HEK293 (cell line): ENCODE data around the gene SSB.

Source experiments
- CTCF ChIA-PET: fragments of 350-600 bp; formaldehyde crosslinking; extraction: SDS; loops from one replicate; lab custom pipeline; 2021; ENCODE audit warnings: antibody characterized with exemption; lab: Yijun Ruan, JAX
- POLR2A ChIA-PET: fragments of 300-600 bp; formaldehyde crosslinking; extraction: SDS; loops from one replicate; lab custom pipeline; 2020; ENCODE audit warnings: antibody characterized with exemption, inconsistent platforms; lab: Yijun Ruan, JAX
- H3K27ac ChIP-seq: fragments of 200-500 bp; sonication (Bioruptor generic); 2 replicates; pipeline ENCODE4 v1.5.1; 2014; ENCODE audit warnings: low read depth, low read length, control low read depth, inconsistent platforms; ENCODE audit errors: extremely low read depth
- H3K36me3 ChIP-seq, 2 experiments: fragments of 200-500 bp in 1 of 2; sonication (Bioruptor generic) in 1 of 2; 1 replicate in 1 of 2; 2 replicates in 1 of 2; pipeline ENCODE4 v1.5.1; 2014 to 2017; ENCODE audit warnings: inconsistent platforms in 2 of 2, low read length in 2 of 2; ENCODE audit not compliant: control insufficient read depth in 2 of 2, insufficient read depth in 1 of 2
- H3K4me1 ChIP-seq: fragments of 200-500 bp; sonication (Bioruptor generic); 2 replicates; pipeline ENCODE4 v1.5.1; 2014; ENCODE audit warnings: mild to moderate bottlenecking, low read length, inconsistent platforms; ENCODE audit not compliant: control insufficient read depth, insufficient read depth
- H3K4me3 ChIP-seq: 2 replicates; pipeline ENCODE4 v1.5.1; 2011; ENCODE audit warnings: low read depth, mild to moderate bottlenecking, control low read depth, low read length, moderate library complexity
- H3K9me3 ChIP-seq: fragments of 200-500 bp; sonication (Bioruptor generic); 2 replicates; pipeline ENCODE4 v1.5.1; 2014; ENCODE audit warnings: low read depth, low read length, inconsistent platforms; ENCODE audit not compliant: control insufficient read depth, insufficient read depth
- FEZF1 ChIP-seq: fragments of 450-650 bp; formaldehyde crosslinking; IDR thresholded peaks from 2 replicates; pipeline ENCODE4 v1.5.1; 2016; ENCODE audit warnings: missing biosample characterization, missing genetic modification characterization
- GLIS1 ChIP-seq: fragments of 450-650 bp; formaldehyde crosslinking; IDR thresholded peaks from 2 replicates; pipeline ENCODE4 v1.5.1; 2016; ENCODE audit warnings: missing biosample characterization, missing genetic modification characterization
- PRDM1 ChIP-seq: fragments of 450-650 bp; formaldehyde crosslinking; IDR thresholded peaks from 2 replicates; pipeline ENCODE4; 2016; ENCODE audit warnings: missing biosample characterization, missing genetic modification characterization
- PRDM10 ChIP-seq: fragments of 450-650 bp; formaldehyde crosslinking; IDR thresholded peaks from 2 replicates; pipeline ENCODE4 v1.5.1; 2016; ENCODE audit warnings: missing biosample characterization, missing genetic modification characterization
- SETDB1 ChIP-seq: IDR thresholded peaks from one replicate; pipeline ENCODE4 v1.6.1; 2017; ENCODE audit warnings: mild to moderate bottlenecking, low read length, moderate library complexity, mixed read lengths; ENCODE audit not compliant: insufficient read length
- ZBTB11 ChIP-seq: fragments of 450-650 bp; formaldehyde crosslinking; conservative IDR thresholded peaks from 2 replicates; pipeline ENCODE4 v1.5.1; 2016; ENCODE audit warnings: low read depth, missing biosample characterization, missing genetic modification characterization
- ZBTB8A ChIP-seq: fragments of 450-650 bp; formaldehyde crosslinking; IDR thresholded peaks from 2 replicates; pipeline ENCODE4 v1.5.1; 2016; ENCODE audit warnings: missing biosample characterization, missing genetic modification characterization
- ZNF26 ChIP-seq: fragments of 450-650 bp; formaldehyde crosslinking; IDR thresholded peaks from 2 replicates; pipeline ENCODE4 v1.5.1; 2016; ENCODE audit warnings: missing biosample characterization, missing genetic modification characterization
- ZNF292 ChIP-seq: fragments of 450-650 bp; formaldehyde crosslinking; IDR thresholded peaks from 2 replicates; pipeline ENCODE4 v1.5.1; 2016; ENCODE audit warnings: low read depth, missing biosample characterization, missing genetic modification characterization, borderline replicate concordance
- ZNF335 ChIP-seq: fragments of 450-650 bp; formaldehyde crosslinking; conservative IDR thresholded peaks from 2 replicates; pipeline ENCODE4 v1.5.1; 2016; ENCODE audit warnings: missing biosample characterization, missing genetic modification characterization
- ZNF521 ChIP-seq: fragments of 450-650 bp; formaldehyde crosslinking; IDR thresholded peaks from 2 replicates; pipeline ENCODE4 v1.5.1; 2017; ENCODE audit warnings: missing biosample characterization, mild to moderate bottlenecking, missing genetic modification characterization
- ZNF792 ChIP-seq: fragments of 450-650 bp; formaldehyde crosslinking; IDR thresholded peaks from 2 replicates; pipeline ENCODE4 v1.5.1; 2016; ENCODE audit warnings: missing biosample characterization, missing genetic modification characterization
- ZXDB ChIP-seq: fragments of 450-650 bp; formaldehyde crosslinking; IDR thresholded peaks from 2 replicates; pipeline ENCODE4 v1.5.1; 2016; ENCODE audit warnings: missing biosample characterization, missing genetic modification characterization

SSB gene

GRCh38 chr2:169775765-169776164, 22.9 kb upstream of the SSB start:
- Histone ChIP-seq H3K27ac (no peak overlapping the region), H3K4me1 (peaks cover 6% of the 10 kb centered on the region; the same call in 1 of the 2 replicates), H3K9me3 (no peaks in the 10 kb centered on the region)
- TF ChIP-seq PRDM10 (tag by site-specific recombination) (0 out of 2 replicates have a peak, but pooled peaks have one; percentile 17), FEZF1 (tag by site-specific recombination) (no peak)
- TF ChIP-seq, all 188 proteins: peak for 1
- Histone ChIP-seq H3K4me3 (no peak overlapping the region), H3K36me3 (no peaks in the 10 kb centered on the region)
- CTCF ChIA-PET: no interaction called here
- POLR2A ChIA-PET: interaction anchor here (1.0 to 1.4 kb wide), 2 partner anchors 23 to 82 kb away, joined by 3 read pairs; partner anchors contain the start of genes CFAP210, PHOSPHO2 and SSB

GRCh38 chr2:169776252-169776761, 22.4 kb upstream of the SSB start:
- H3K9me3 ChIP-seq: no peaks in the 10 kb centered on the region
- POLR2A ChIA-PET: interaction anchor here (1.0 to 1.4 kb wide), 3 partner anchors 22 to 82 kb away, joined by 3 read pairs; partner anchors contain the start of genes CFAP210, PHOSPHO2, SSB and UBR3
- no peak overlapping the region; the same call in 1 of the 2 replicates for H3K27ac ChIP-seq
- H3K4me1 ChIP-seq: peaks cover 6% of the 10 kb centered on the region; the same call in 1 of the 2 replicates
- H3K4me3 ChIP-seq: no peak overlapping the region
- CTCF ChIA-PET: interaction anchor here (0.9 kb wide), 1 partner anchor 14 kb away, joined by 3 read pairs; no protein-coding TSS in a partner anchor
- TF ChIP-seq ZNF335 (tag by site-specific recombination) (peak; percentile 30; the same call in 1 of the 2 replicates), ZBTB11 (no peak)
- TF ChIP-seq, all 188 proteins: peak for 1
- no peaks in the 10 kb centered on the region for H3K36me3 ChIP-seq

GRCh38 chr2:169778446-169778845, 20.2 kb upstream of the SSB start:
- H3K27ac ChIP-seq: no peak overlapping the region

More at GRCh38 chr2:169778446-169778845, 20.2 kb upstream of the SSB start:
- H3K9me3 ChIP-seq: no peaks in the 10 kb centered on the region
- H3K36me3 ChIP-seq: no peaks in the 10 kb centered on the region
- POLR2A ChIA-PET: no interaction called here
- CTCF ChIA-PET: no interaction called here
- no peak overlapping the region for H3K4me3 ChIP-seq
- TF ChIP-seq ZNF292 (tag by site-specific recombination) (no peak), PRDM1 (tag by site-specific recombination) (no peak), ZNF26 (tag by site-specific recombination) (no peak), ZNF521 (tag by site-specific recombination) (no peak), GLIS1 (tag by site-specific recombination) (no peak), ZBTB8A (no peak), SETDB1 (no peak), ZXDB (tag by site-specific recombination) (no peak), ZNF792 (no peak)
- H3K4me1 ChIP-seq: peaks cover 6% of the 10 kb centered on the region; the same call in 1 of the 2 replicates
